GM19240 (cell line): ENCODE results near the gene ITGAX.
A peak's percentile ranks its signal among the peaks of the same experiment; 100 is the strongest.
"Not testable (repeated sequence)": the region's sequence is repeated elsewhere in the genome, so short reads cannot be mapped to it uniquely, and the experiment has no call there.

Experiments
- DNase-seq: peaks from one replicate; pipeline ENCODE4 v3.0.0; 2011; ENCODE audit warnings: low spot score; ENCODE audit not compliant: insufficient read length

The ITGAX gene

GRCh38 chr16:31354394-31355291, at the start of gene ITGAX:
TSS of gene ITGAX (plus strand) at chr16:31355176. CDS start at chr16:31355255, 79 bp downstream.
- peak; percentile 64 for DNase-seq

DNA sequence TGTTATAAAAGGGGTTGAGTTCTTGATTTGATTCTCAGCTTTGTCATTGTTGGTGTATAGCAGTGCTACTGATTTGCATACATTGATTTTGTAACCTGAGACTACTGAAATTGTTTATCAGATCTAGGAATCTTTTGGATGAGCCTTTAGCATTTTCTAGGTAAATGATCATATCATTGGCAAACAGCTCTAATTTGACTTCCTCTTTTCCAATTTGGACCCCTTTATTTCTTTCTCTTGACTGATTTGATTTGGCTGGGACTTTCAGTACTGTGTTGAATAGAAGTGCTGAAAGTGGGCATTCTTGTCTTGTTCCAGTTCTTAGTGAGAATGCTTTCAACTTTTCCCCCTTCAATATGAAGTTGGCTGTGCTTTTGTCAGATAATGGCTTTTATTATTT, 49.8 kb upstream of the ITGAX start:
- DNase-seq: no peak

- not testable (repeated sequence) for DNase-seq
Observed at GRCh38 chr16:31308381-31308780, 46.6 kb upstream of the ITGAX start.

- no peak for DNase-seq
Observed at GRCh38 chr16:31322500-31322899, 32.5 kb upstream of the ITGAX start.

- DNase-seq: no peak
Observed at GRCh38 chr16:31323959-31324629, 30.9 kb upstream of the ITGAX start.

GRCh38 chr16:31325171-31325570, 29.8 kb upstream of the ITGAX start:
- no peak for DNase-seq

GRCh38 chr16:31327646-31328225, 27.2 kb upstream of the ITGAX start:
- DNase-seq: no peak

DNA sequence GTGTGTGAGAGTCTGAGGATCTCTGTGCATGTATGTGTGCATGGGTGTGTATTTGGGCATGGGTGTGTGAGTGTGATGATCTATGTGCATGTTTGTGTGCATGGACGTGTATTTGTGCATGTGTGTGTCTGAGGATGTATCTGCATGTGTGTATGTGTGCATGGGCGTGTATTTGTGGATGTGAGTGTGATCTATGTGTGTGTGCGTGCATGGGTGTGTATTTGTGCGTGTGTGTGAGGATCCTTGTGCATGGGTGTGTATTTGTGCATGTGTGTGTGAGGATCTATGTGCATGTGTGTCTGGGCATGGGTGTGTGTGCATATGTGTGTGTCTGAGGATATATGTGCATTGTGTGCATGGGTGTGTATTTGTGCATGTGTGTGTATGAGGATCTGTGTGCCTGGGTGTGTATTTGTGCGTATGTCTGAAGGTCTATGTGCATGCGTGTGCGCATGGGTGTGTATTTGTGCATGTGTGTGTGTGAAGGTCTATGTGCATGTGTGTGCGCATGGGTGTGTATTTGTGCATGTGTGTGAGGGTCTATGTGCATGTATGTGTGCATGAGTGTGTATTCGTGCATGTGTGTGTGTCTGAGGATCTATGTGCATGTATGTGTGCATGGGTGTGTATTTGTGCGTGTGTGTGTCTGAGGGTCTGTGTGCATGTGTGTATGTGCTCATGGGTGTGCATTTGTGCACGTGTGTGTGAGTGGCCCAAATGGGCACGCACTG, 26.5 kb upstream of the ITGAX start:
- no peak for DNase-seq

DNA sequence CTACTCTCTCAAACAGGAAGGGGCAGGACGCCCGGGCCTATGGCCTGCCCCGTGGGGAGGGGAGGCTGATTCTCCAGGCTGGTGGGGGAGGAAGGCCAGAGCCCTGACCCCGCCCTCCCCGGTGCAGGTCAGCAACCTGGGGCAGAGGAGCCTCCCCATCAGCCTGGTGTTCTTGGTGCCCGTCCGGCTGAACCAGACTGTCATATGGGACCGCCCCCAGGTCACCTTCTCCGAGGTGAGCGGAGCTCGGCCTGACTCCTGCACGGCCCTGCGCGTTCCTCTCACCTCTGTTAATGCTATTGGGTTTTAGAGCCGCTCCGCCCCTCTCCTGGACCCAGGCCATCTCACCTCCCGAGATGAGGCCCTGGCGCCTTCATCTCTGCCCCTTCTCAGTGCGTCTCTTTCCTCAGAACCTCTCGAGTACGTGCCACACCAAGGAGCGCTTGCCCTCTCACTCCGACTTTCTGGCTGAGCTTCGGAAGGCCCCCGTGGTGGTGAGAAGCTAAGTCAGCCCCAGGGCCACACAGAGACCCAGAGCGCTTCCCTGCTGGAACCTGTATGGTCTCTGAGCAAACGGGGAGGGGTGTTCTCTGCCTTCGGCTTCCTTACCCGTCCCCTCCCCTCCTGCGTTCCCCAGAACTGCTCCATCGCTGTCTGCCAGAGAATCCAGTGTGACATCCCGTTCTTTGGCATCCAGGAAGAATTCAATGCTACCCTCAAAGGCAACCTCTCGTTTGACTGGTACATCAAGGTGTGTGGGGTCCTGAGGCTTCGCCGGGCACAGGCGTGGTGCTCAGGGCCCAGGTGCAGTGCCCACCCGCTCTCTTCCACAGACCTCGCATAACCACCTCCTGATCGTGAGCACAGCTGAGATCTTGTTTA, 25.1 kb upstream of the ITGAX start:
- DNase-seq: no peak

DNA sequence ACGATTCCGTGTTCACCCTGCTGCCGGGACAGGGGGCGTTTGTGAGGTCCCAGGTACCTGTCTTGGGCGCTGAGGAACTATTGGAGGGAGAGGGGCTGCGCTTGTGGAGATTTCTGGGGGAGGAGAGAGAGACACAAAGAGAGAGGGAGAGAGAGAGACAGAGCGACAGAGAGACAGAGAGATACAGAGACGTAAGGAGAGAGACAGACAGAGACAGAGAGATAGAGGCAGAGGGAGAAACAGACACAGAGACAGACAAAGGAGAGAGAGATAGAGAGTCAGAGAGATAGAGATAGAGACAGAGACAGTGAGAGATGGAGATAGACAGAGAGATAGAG, 24.5 kb upstream of the ITGAX start:
- DNase-seq: no peak

GRCh38 chr16:31331141-31331764, 23.7 kb upstream of the ITGAX start:
- no peak for DNase-seq

GRCh38 chr16:31331807-31332301, 23.1 kb upstream of the ITGAX start:
- no peak for DNase-seq

- DNase-seq: no peak
Observed at GRCh38 chr16:31332544-31332943, 22.4 kb upstream of the ITGAX start.

DNA sequence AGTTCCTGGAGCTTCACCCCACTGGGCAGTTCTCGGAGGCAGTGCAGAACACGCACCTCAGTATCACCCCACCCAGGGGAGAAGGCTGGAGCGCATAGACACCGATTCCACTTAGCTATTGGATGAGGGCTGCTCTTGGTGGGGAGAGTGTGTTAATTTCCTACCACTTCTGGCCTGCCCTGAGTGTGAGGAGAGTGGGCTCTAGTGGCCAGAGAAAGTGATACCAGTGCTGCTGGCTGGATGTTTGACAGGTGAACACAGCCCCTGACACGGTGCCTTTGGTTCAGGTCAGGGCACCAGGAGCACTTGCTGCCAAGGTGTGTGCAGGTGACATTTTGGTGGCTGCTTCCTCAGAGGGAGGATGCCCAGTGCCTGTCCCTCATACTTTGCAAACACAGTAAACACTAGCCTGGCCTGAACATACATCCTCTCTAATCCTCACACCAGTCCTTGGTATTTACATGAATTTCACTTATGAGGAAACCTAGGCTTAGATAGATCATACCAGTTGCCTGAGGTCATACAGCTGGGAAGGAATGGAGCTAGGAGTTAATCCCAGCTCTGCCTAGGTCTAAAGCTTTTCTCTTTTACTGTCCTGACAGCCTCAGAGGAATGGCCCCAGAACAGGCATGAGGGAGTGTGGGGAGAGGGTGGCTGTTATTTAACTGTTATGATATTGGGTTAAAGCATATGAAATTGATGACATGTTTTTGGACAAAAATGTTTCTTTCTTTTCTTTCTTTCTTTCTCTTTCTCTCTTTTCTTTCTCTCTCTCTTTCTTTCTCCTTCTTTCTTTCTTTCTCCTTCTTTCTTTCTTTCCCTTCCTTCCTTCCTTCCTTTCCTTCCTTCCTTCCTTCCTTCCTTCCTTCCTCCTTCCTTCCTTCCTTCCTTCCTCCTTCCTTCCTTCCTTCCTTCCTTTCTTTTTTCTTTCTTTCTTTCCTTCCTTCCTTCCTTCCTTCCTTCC, 21.0 kb upstream of the ITGAX start:
- DNase-seq: no peak

GRCh38 chr16:31334934-31335333, 20.0 kb upstream of the ITGAX start:
- DNase-seq: no peak

- DNase-seq: no peak
Observed at GRCh38 chr16:31335431-31335830, 19.5 kb upstream of the ITGAX start.

- not testable (repeated sequence) for DNase-seq
Observed at GRCh38 chr16:31338166-31338685, 16.8 kb upstream of the ITGAX start.

DNA sequence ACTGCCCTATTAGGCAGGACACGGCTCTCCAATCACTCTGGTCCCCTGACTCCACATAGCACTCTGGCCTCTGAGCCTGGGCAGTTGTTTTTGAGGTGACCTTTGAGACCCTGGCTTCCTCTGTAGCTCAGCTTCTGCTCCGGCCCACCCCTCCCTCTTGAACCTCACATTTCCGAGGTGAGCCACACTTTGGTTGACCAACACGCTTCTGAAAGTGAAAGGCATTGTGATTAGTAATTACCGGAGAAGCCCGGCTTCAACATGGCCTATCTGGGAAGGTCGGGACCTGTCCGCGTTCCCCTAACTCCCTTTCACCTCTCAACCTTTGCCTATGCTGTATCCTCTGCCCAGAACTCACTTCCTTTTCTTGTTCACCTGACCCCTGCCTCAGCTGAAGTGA, 10.3 kb upstream of the ITGAX start:
- peak; percentile 40 for DNase-seq

- no peak for DNase-seq
Observed at GRCh38 chr16:31347445-31347844, 7.5 kb upstream of the ITGAX start.
